ENCODE measurements around the gene CASP12.

Gene CASP12

GRCh38 chr11:104891135-104891534 is 7.1 kb downstream of the CASP12 start:
- FAIRE-seq, result no peak

- FAIRE-seq, result no peak
Observed at GRCh38 chr11:104883342-104883741, 14.9 kb downstream of the CASP12 start.

GRCh38 chr11:104881117-104881794 is 17.0 kb downstream of the CASP12 start:
- FAIRE-seq, result no peak

- no peak for FAIRE-seq
Observed at GRCh38 chr11:104879514-104880190, 18.6 kb downstream of the CASP12 start.

GRCh38 chr11:104876861-104877431 is 21.3 kb downstream of the CASP12 start:
- no peak for FAIRE-seq

- FAIRE-seq, result no peak
Observed at GRCh38 chr11:104876324-104876723, 21.9 kb downstream of the CASP12 start.

- FAIRE-seq, result no peak
Observed at GRCh38 chr11:104873252-104873651, 25.0 kb downstream of the CASP12 start.

- FAIRE-seq, result no peak
Observed at GRCh38 chr11:104872393-104872792, 25.9 kb downstream of the CASP12 start.

GRCh38 chr11:104870910-104871309 is 27.4 kb downstream of the CASP12 start:
- no peak for FAIRE-seq

- no peak for FAIRE-seq
Observed at GRCh38 chr11:104866815-104867214, 31.4 kb downstream of the CASP12 start.

GRCh38 chr11:104858882-104859775 is 39.1 kb downstream of the CASP12 start:
- FAIRE-seq, result no peak

- no peak for FAIRE-seq
Observed at GRCh38 chr11:104856607-104857006, 41.7 kb downstream of the CASP12 start.

GRCh38 chr11:104855965-104856364 is 42.3 kb downstream of the CASP12 start:
- no peak for FAIRE-seq

- FAIRE-seq, result no peak
Observed at GRCh38 chr11:104853276-104853675, 45.0 kb downstream of the CASP12 start.

- no peak for FAIRE-seq
Observed at GRCh38 chr11:104852811-104853210, 45.4 kb downstream of the CASP12 start.

- FAIRE-seq, result no peak
Observed at GRCh38 chr11:104846216-104846615, 52.0 kb downstream of the CASP12 start.

- no peak for FAIRE-seq
Observed at GRCh38 chr11:104844451-104844850, 53.8 kb downstream of the CASP12 start.

GRCh38 chr11:104843150-104843836 is 55.0 kb downstream of the CASP12 start:
- no peak for FAIRE-seq

GRCh38 chr11:104841973-104842525 is 56.2 kb downstream of the CASP12 start:
- FAIRE-seq, result no peak

- no peak for FAIRE-seq
Observed at GRCh38 chr11:104841185-104841584, 57.1 kb downstream of the CASP12 start.

- FAIRE-seq, result no peak
Observed at GRCh38 chr11:104837969-104838639, 60.2 kb downstream of the CASP12 start.

- no peak for FAIRE-seq
Observed at GRCh38 chr11:104836691-104837090, 61.6 kb downstream of the CASP12 start.

Measured in A204.1 (cell line).